Activated naive CD4-positive, alpha-beta T cell treated with anti-CD3 and anti-CD28 coated beads, Interleukin-2, amount 50 U/mL, for 24 hours (primary cell): Measurements from ENCODE around the gene RTBDN.
"Not testable (repeated sequence)": the region's sequence is repeated elsewhere in the genome, so short reads cannot be mapped to it uniquely, and the experiment has no call there.

ENCODE experiments used
- H3K27ac Mint-ChIP-seq: one replicate; pipeline ENCODE4 v1.8.0; 2021; ENCODE audit warnings: mild to moderate bottlenecking, mixed read lengths
- H3K27me3 Mint-ChIP-seq: one replicate; pipeline ENCODE4 v1.8.0; 2021; ENCODE audit warnings: mixed read lengths
- H3K36me3 Mint-ChIP-seq: one replicate; pipeline ENCODE4 v1.8.0; 2021; ENCODE audit warnings: mixed read lengths
- H3K4me1 Mint-ChIP-seq: one replicate; pipeline ENCODE4 v1.8.0; 2021; ENCODE audit warnings: mixed read lengths
- H3K4me3 Mint-ChIP-seq: one replicate; pipeline ENCODE4 v1.8.0; 2021; ENCODE audit warnings: mild to moderate bottlenecking, mixed read lengths
- H3K9me3 Mint-ChIP-seq: one replicate; pipeline ENCODE4 v1.8.0; 2021; ENCODE audit warnings: mixed read lengths

The RTBDN gene

DNA sequence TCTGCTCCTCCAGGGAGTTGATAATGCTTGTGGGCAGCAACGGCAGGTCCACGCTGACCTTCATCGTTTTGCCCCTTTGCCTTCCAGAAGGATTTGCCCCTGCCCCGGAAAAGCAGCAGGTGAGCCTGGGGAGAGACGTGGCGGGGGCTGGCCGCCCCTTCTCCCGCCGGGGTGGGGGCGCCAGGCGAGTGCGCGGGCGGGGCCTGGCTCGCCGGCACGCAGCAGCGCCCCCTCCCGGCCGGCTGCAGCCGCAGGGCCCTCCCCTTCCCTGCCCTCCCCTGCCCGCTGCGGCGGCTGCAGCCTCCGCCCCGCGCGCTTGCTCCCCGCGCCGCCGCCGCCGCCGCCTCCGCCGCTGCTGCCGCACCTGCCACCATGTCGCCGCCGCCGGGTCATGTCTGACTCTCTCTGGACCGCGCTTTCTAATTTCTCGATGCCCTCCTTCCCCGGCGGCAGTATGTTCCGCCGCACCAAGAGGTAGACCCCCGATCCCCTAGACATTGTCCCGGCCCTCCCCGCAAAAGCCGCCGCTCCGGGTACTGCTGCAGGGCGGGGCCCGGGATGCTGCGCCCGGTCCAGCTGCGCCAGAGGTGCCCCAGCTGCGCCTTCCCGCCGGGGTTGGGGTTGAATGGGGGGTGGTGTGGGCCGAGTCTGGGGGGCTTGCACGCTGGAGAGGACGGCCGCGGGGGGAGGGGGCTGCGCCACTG lies 4.0 kb upstream of the RTBDN start, which contains the start of gene MAST1:
TSS of gene MAST1 (plus strand) at position 334 of the 704 bp plus-strand sequence. CDS start at position 392, 58 bp downstream.
- Mint-ChIP-seq H3K4me1 (peaks cover 42% of the 10 kb centered on the region), H3K36me3 (no peaks in the 10 kb centered on the region), H3K4me3 (peak within 1 kb of the TSS; percentile 77), H3K27ac (peak within 1 kb of the TSS; percentile 79), H3K9me3 (no peaks in the 10 kb centered on the region), H3K27me3 (peaks cover 62% of the 10 kb centered on the region)

DNA sequence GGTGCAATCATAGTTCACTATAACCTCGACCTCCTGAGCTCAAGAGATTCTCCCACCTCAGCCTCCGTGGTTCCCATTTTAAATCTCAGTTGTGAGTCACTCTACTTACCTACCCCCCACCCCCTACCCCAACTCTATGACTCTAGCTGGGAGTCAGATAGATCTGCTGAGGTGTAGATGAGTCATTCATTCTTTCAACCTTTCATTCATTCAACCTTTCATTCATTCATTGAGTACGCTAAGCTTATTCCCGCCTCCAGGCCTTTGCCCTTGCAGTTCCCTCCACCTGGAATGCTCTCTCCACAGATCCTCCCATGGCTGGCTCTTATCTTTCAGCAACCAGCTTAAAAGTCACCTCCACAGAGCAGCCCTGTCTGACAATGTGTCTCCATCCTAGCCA lies 2.8 kb upstream of the RTBDN start:
- Mint-ChIP-seq H3K4me1 (peaks cover 50% of the 10 kb centered on the region), H3K36me3 (no peaks in the 10 kb centered on the region), H3K27ac (peak overlapping the region; percentile 79), H3K27me3 (peaks cover 64% of the 10 kb centered on the region), H3K9me3 (no peaks in the 10 kb centered on the region), H3K4me3 (peak overlapping the region; percentile 23)

DNA sequence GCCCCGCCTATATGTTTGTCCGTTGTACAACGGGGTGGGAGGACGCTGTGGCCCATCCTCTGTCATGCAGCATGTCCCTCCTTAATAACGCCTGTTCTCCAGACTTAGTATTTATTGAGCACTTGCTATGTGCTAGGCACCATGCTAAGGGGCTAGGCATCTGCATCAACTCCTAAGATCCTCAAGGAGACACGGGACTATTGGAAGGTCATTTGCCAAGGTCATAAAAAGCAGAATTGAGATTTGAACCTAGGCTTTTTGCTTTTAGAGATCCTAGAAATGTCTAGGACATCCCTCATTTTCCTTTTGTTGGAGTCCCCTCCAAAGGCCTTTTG lies 2.1 kb upstream of the RTBDN start:
- Mint-ChIP-seq H3K9me3 (no peaks in the 10 kb centered on the region), H3K4me3 (no peak overlapping the region), H3K4me1 (peaks cover 52% of the 10 kb centered on the region)

DNA sequence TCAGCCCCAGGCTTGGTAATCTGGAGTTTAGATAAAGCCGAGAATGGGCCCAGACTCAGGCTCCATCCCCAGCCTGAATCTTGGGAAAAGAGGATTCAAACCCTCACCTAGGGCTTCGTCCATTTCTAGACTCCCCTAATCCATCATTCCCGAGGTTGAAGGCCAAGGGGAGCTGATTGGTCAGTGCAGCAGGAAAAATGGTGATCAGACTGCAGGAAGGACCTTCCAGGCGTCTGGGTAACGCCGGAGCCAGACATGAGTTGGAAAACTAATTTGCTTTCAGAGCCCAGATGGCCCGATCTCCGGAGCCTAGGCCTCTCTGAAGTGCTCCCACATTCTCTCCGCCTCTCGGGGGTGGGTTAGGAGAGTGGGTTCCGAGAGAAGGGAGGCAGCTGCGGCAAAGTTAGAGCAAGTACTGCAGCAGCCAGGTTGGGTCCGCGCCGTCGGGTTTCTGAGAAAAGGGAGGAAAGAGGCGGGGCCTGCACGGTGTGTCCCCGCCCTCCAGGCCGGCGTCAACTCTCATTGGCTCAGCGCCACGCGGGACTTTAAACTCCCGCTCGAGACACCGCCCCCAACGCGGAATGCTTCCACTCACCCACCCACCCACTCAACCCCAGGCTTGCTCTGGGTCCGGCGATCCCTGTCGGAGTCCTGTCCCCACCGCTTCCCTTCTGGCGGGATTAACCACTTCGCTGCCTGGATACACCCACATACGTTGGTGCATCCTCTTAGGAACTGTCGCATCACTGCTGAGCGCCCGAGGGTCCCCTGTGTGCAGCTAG lies 788 bp upstream of the RTBDN start:
- Mint-ChIP-seq H3K27me3 (peaks cover 63% of the 10 kb centered on the region), H3K36me3 (peaks cover 2% of the 10 kb centered on the region), H3K4me3 (no peak overlapping the region), H3K4me1 (peaks cover 43% of the 10 kb centered on the region), H3K9me3 (no peaks in the 10 kb centered on the region), H3K27ac (no peak overlapping the region)

More for the DNA sequence above, 2.1 kb upstream of the RTBDN start:
- H3K27me3 Mint-ChIP-seq: peaks cover 66% of the 10 kb centered on the region
- no peaks in the 10 kb centered on the region for H3K36me3 Mint-ChIP-seq
- no peak overlapping the region for H3K27ac Mint-ChIP-seq

DNA sequence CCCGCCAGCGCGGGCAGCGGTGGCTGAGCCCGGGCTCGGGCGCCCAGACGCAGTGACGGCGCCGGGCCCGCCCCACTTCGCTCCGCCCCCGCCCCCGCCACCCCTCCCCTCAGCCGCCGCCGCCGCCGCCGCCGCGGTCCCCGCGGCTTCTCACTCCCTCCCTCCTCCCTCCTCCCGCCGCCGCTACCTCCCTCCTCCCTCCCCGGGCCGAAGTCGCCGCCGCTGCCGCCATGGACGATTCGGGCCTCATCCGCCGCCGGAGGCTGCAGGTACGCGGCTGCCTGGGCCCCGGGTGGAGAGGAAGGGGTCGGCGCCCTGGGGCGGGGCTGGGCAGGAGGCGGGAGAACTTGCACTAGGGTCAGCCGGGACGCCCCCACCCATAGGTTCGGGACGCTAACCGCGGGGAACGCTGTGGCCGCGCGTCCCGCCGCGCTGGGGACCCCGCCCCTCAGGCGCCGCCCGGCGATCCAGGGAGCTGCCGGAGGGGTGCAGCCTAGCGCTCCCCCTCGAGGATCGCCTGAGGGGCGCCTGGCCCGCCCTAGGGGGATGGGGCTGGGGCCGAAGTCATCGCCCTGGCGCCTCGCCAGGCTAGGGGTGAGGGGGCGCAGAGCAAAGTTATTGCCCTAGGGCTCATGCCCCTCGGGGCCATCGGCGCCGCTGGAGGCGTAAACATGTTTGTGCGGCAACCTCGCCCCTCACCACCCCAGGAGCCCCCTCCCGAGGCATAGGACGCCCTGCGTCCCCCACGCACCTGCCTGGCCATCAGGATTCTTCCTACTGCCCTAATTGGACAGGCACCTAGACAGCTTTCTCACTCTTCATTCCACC lies 427 bp downstream of the RTBDN start:
- peaks cover 2% of the 10 kb centered on the region for H3K36me3 Mint-ChIP-seq
- peak overlapping the region; percentile 44 for H3K4me3 Mint-ChIP-seq
- peak overlapping the region; percentile 43 for H3K27ac Mint-ChIP-seq
- peaks cover 62% of the 10 kb centered on the region for H3K27me3 Mint-ChIP-seq
- H3K4me1 Mint-ChIP-seq: peaks cover 36% of the 10 kb centered on the region
- no peaks in the 10 kb centered on the region for H3K9me3 Mint-ChIP-seq

DNA sequence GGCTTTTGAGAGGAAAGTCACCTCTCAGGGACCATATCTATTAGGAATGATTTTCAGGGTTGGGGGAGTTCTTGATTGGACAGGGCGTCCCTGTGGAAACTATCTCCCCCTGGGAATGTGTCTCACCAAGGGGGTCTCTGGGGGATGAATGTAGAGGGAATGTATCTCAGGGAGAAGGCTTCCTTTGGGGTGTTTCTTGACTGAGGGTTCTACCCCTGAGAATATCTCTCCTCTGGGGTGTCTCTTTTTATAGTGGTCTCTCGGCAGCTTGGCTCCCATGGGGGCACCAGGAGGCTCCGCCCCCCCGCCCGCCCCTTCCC lies 1.0 kb downstream of the RTBDN start:
- Mint-ChIP-seq H3K4me1 (peaks cover 35% of the 10 kb centered on the region), H3K27me3 (peaks cover 65% of the 10 kb centered on the region), H3K9me3 (no peaks in the 10 kb centered on the region), H3K27ac (peak overlapping the region; percentile 62), H3K36me3 (peaks cover 2% of the 10 kb centered on the region), H3K4me3 (peak overlapping the region; percentile 67)

DNA sequence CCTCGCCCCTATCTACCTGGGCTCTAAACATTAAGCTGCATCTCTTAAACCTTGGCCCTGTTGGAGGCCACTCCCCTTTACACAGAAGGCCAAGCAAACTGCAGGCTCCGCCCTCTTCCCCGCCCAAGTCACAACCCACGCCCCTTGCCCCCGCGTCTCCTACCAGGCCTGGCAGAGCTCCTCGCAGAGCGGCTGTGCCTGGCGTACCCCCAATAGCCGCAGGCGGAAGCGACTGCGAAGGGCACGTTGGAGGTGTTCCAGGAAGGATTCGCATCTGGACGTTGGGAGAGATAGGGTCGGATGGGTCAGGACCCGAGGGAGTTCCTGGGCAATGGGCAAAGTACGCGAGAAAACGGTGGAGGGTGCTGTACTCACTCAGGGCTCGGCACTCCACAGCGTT lies 5.9 kb downstream of the RTBDN start:
- H3K9me3 Mint-ChIP-seq: no peaks in the 10 kb centered on the region
- H3K4me1 Mint-ChIP-seq: peaks cover 22% of the 10 kb centered on the region
- H3K36me3 Mint-ChIP-seq: peaks cover 2% of the 10 kb centered on the region
- peaks cover 56% of the 10 kb centered on the region for H3K27me3 Mint-ChIP-seq
- no peak overlapping the region for H3K27ac Mint-ChIP-seq
- H3K4me3 Mint-ChIP-seq: no peak overlapping the region

DNA sequence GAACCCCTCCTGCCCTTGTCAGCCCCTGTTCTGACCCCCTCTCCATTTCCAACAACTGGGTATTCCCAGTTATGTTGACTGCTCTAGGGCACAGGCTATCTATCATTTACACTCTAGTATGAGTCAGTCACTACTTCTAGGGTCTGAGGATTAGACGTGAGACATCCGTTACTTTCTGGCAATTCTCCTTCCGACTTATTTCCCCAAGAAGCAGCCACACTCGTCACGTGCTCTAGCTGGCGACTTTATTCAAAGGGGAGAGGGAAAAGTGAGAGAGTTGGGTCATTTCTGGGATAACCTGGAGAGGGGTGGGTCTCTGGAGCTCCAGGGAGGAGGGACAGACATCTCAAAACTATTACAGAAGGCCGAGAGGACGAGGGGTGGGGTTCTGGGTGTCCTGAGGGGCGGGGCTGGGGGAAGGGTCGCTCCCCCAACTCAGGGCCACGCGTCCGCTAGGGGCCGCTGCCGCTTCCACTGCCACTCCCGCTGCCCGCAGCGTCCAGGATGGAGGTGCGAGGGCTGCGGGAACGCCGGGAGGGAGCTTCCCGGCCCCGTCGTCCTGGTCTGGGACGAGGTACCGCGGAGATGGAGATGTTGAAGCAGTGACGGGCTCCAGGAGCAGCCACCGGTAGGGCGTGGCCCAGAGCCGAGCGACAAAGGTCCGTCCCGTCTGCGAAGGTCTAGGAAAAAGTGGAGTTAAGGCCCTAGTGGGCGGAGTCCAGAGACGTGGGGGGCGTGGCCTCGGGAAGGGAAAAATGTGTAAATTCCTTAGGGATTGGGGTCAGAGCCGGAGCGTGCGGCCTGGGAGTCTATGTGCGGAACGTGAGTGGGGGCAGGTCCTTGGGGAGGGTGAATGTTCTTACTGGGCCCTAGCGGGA lies 8.9 kb downstream of the RTBDN start:
- Mint-ChIP-seq H3K36me3 (peaks cover 2% of the 10 kb centered on the region), H3K27ac (no peak overlapping the region), H3K4me1 (peaks cover 8% of the 10 kb centered on the region), H3K27me3 (peaks cover 33% of the 10 kb centered on the region), H3K9me3 (no peaks in the 10 kb centered on the region), H3K4me3 (no peak overlapping the region)

DNA sequence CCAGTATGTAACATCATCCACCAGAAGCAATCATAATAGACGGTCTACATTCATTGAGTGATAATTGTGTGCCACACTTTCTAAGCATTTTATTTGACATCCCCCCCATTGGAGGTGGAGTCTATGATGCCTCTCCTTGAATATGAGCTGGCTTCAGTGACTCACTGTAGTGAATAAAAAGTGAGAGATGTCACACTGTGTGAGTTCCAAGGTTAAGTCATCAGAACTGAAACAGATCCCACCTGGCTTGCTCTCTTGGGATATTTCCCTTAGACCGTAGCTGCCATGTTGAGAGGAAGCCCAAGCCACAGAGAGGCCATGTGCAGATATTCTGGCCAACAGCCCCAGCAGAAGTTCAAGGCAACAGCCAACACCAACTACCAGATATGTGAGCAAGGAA lies 12.6 kb downstream of the RTBDN start:
- Mint-ChIP-seq H3K4me1 (peaks cover 8% of the 10 kb centered on the region), H3K27me3 (peaks cover 13% of the 10 kb centered on the region), H3K27ac (no peak overlapping the region), H3K36me3 (peaks cover 2% of the 10 kb centered on the region), H3K4me3 (no peak overlapping the region), H3K9me3 (no peaks in the 10 kb centered on the region)

DNA sequence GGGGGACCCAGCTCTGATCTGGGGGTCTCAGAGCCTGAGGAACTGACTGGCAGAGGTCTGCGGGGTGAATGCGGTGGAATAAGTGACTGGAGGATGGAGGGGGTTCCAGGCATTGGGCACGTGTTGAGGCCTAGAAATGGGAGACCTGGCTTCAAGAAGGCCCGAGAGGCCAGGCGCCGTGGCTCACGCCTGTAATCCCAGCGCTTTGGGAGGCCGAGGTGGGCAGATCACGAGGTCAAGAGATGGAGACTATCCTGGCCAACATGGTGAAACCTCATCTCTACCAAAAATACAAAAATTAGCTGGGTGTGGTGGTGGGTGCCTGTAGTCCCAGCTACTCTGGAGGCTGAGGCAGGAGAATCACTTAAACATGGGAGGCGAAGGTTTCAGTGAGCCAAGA lies 16.6 kb downstream of the RTBDN start:
- H3K4me3 Mint-ChIP-seq, H3K27me3 Mint-ChIP-seq, H3K36me3 Mint-ChIP-seq, H3K9me3 Mint-ChIP-seq, H3K27ac Mint-ChIP-seq, H3K4me1 Mint-ChIP-seq: not testable (repeated sequence)

DNA sequence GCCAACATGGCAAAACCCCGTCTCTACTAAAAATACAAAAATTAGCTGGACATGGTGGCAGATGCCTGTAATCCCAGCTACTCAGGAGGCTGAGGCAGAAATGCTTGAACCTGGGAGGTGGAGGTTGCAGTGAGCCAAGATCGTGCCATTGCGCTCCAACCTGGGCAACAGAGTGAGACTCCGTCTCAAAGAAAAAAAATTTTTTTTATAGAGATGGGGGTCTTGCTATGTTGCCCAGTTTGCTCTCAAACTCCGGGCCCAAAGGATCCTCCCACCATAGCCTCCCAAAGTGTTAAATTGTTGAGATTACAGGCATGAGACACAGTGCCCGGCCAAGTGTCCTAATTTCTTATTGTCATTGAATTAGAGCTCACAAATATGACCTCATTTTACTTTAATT lies 17.2 kb downstream of the RTBDN start:
- not testable (repeated sequence) for H3K4me1 Mint-ChIP-seq, H3K4me3 Mint-ChIP-seq, H3K27me3 Mint-ChIP-seq, H3K9me3 Mint-ChIP-seq, H3K27ac Mint-ChIP-seq, H3K36me3 Mint-ChIP-seq

DNA sequence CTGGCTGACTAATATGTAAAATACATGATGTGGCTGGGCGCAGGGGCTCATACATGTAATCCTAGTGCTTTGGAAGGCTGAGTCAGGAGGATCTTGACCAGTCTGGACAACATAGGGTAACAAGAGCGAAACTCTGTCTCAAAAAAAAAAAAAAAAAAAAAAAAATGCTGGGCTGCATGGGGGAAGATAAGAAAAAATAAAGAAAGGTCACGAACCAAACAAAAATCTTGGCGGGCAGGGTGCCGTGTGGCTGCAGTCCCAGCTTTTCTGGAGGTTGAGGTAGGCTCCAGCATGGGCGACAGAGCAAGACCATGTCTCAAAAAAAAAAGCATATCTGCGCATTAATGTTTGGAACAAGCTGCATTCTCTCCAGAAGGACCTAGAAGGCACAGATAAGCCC lies 19.3 kb downstream of the RTBDN start:
- Mint-ChIP-seq H3K27ac (no peak overlapping the region), H3K9me3 (no peaks in the 10 kb centered on the region), H3K4me1 (no peaks in the 10 kb centered on the region), H3K27me3 (no peaks in the 10 kb centered on the region), H3K4me3 (no peak overlapping the region), H3K36me3 (peaks cover 2% of the 10 kb centered on the region)

DNA sequence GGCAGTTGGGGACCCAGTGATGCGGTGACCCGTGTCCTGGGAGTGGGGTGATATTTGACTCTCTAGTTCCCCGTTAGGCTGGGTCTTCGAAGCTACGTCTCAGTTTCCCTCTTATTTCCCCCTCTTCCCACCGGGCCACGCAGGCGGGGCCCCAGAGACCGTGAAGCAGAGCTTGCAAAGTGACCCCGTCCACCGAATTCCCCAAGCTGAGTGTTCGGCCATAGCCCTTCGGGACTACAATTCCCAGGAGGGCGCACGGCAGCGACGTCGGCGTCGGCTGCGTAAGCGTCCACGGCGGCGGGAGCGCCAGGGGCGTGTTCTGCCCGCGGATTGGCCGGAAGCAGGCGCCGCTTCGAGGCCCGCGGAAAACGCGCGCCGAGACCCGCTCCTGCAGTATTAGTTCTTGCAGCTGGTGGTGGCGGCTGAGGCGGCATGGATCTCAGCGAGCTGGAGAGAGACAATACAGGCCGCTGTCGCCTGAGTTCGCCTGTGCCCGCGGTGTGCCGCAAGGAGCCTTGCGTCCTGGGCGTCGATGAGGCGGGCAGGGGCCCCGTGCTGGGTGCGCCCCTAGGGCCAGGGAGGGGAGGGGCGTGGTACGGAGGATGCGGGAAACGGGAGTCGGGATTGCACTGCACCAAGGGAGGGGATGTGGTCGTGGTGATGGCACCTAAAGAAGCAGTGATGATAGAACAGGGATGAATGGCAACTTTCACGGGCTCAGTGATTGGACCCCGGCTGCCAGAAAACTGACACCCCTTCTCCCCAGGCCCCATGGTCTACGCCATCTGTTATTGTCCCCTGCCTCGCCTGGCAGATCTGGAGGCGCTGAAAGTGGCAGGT lies 27.9 kb downstream of the RTBDN start, which contains the start of gene RNASEH2A:
TSS of gene RNASEH2A (plus strand) at position 343 of the 840 bp plus-strand sequence. CDS start at position 433, 90 bp downstream.
- Mint-ChIP-seq H3K36me3 (peaks cover 1% of the 10 kb centered on the region), H3K4me3 (peak within 1 kb of the TSS; percentile 96), H3K9me3 (no peaks in the 10 kb centered on the region), H3K4me1 (peaks cover 23% of the 10 kb centered on the region), H3K27me3 (no peaks in the 10 kb centered on the region), H3K27ac (peak within 1 kb of the TSS; percentile 84)

DNA sequence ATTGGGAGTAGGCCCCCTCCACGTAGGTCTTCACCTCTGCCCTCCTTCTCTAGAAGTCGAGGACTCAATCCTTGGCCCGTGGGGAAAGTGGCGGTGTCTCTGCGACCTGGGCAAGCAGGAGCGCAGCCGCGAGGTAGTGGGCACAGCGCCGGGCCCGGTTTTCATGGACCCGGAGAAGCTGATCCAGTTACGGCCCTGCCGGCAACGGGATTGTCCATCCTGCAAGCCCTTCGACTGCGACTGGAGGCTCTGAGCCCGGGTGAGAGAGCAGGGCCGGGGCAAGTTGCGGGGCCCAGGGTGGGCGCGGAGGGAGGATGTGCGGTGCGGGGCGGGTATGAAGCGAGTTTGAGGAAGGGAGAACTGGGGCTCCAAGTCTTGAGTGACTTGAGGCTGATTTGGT lies 30.3 kb downstream of the RTBDN start:
- Mint-ChIP-seq H3K27me3 (no peaks in the 10 kb centered on the region), H3K4me3 (no peak overlapping the region), H3K9me3 (no peaks in the 10 kb centered on the region), H3K27ac (no peak overlapping the region), H3K36me3 (no peaks in the 10 kb centered on the region), H3K4me1 (peaks cover 40% of the 10 kb centered on the region)
